Fibroblast of pulmonary artery (primary cell): ENCODE data around the gene TMC8.

ENCODE experiments used
- DNase-seq: peaks from one replicate; pipeline ENCODE4 v3.0.0-alpha.2; 2010; ENCODE audit warnings: low read depth
- H3K4me3 ChIP-seq: replicated peaks from 2 replicates; pipeline ENCODE4 v1.5.1; 2011; ENCODE audit warnings: low read depth, mild to moderate bottlenecking, control low read depth, low read length, moderate library complexity
- CTCF ChIP-seq: IDR thresholded peaks from 2 replicates; pipeline ENCODE4 v1.5.1; 2011; ENCODE audit warnings: mild to moderate bottlenecking, control low read depth, low read length, inconsistent platforms; ENCODE audit errors: missing control alignments

TMC8 gene

GRCh38 chr17:78121801-78122215, 8.8 kb upstream of the TMC8 start:
- H3K4me3 ChIP-seq, result no peak overlapping the region
- no peak for DNase-seq
- TF ChIP-seq CTCF, result no peak

- no peak overlapping the region for H3K4me3 ChIP-seq
- no peak for DNase-seq
- no peak for TF ChIP-seq CTCF
Observed at GRCh38 chr17:78122216-78122930, 8.2 kb upstream of the TMC8 start.

GRCh38 chr17:78122931-78123249, 7.7 kb upstream of the TMC8 start:
- DNase-seq, result no peak
- TF ChIP-seq CTCF, result no peak
- no peak overlapping the region for H3K4me3 ChIP-seq

GRCh38 chr17:78123258-78123929, 7.2 kb upstream of the TMC8 start:
- H3K4me3 ChIP-seq, result no peak overlapping the region
- no peak for TF ChIP-seq CTCF
- no peak for DNase-seq

GRCh38 chr17:78124081-78124835, 6.3 kb upstream of the TMC8 start:
- no peak overlapping the region for H3K4me3 ChIP-seq
- no peak for TF ChIP-seq CTCF
- DNase-seq, result no peak

- no peak for TF ChIP-seq CTCF
- H3K4me3 ChIP-seq, result no peak overlapping the region
- no peak for DNase-seq
Observed at GRCh38 chr17:78124836-78125137, 5.8 kb upstream of the TMC8 start.
